WTC11 (cell line): ENCODE data around the gene CALN1. TPM values are rescaled to one million over a fixed set of nuclear protein-coding genes. Genes with fewer than 3 reads are reported as not detected.

Experiments used
- ATAC-seq: fragments of 200-7000 bp; cut with Tn5 transposase; 2 replicates; pipeline ENCODE4 v1.10.0; 2021; ENCODE audit warnings: mild to moderate bottlenecking, moderate library complexity
- CTCF ChIA-PET: fragments of 300-600 bp; sonication (Branson Sonifier 250); formaldehyde crosslinking; loops from one replicate; lab custom pipeline; 2021; ENCODE audit warnings: antibody characterized with exemption; lab: Charles Lee
- POLR2A ChIA-PET: fragments of 350-600 bp; sonication (Branson Sonifier 250); formaldehyde crosslinking; loops from one replicate; lab custom pipeline; 2021; ENCODE audit warnings: antibody characterized with exemption; lab: Charles Lee
- DNase-seq: peaks from one replicate; pipeline ENCODE4 v3.0.0; 2021; ENCODE audit warnings: low spot score
- H3K27ac Mint-ChIP-seq: 2 replicates; pipeline ENCODE4 v1.8.0; 2021; ENCODE audit warnings: mixed read lengths
- H3K27me3 Mint-ChIP-seq: 2 replicates; pipeline ENCODE4 v1.8.0; 2021; ENCODE audit warnings: low read depth, mild to moderate bottlenecking, moderate library complexity, mixed read lengths
- H3K36me3 Mint-ChIP-seq: 2 replicates; pipeline ENCODE4 v1.8.0; 2021; ENCODE audit warnings: mixed read lengths
- H3K4me1 Mint-ChIP-seq: 2 replicates; pipeline ENCODE4 v1.8.0; 2022; ENCODE audit warnings: mixed read lengths
- H3K4me3 Mint-ChIP-seq: 2 replicates; pipeline ENCODE4 v1.8.0; 2021; ENCODE audit warnings: mild to moderate bottlenecking, moderate library complexity, mixed read lengths
- H3K9me3 Mint-ChIP-seq: 2 replicates; pipeline ENCODE4 v1.8.0; 2021; ENCODE audit warnings: mixed read lengths
- ATF2 ChIP-seq: sonication (generic); formaldehyde crosslinking; IDR thresholded peaks from 2 replicates; pipeline ENCODE4 v1.8.1; 2022; ENCODE audit warnings: low read depth, missing genetic modification reagents, borderline replicate concordance
- ATF3 ChIP-seq: sonication (generic); formaldehyde crosslinking; conservative IDR thresholded peaks from 2 replicates; pipeline ENCODE4 v1.8.1; 2022; ENCODE audit warnings: mild to moderate bottlenecking, missing genetic modification reagents
- CREB1 ChIP-seq: sonication (generic); formaldehyde crosslinking; IDR thresholded peaks from 2 replicates; pipeline ENCODE4 v1.8.0; 2023; ENCODE audit warnings: mild to moderate bottlenecking, missing genetic modification reagents
- ELF4 ChIP-seq: sonication (generic); formaldehyde crosslinking; IDR thresholded peaks from 2 replicates; pipeline ENCODE4 v1.8.1; 2022; ENCODE audit warnings: low read depth, mild to moderate bottlenecking, moderate library complexity, missing genetic modification reagents
- ETV6 ChIP-seq: sonication (generic); formaldehyde crosslinking; IDR thresholded peaks from 2 replicates; pipeline ENCODE4 v1.8.1; 2022; ENCODE audit warnings: mild to moderate bottlenecking, missing genetic modification reagents
- GABPB1 ChIP-seq: sonication (generic); formaldehyde crosslinking; IDR thresholded peaks from 2 replicates; pipeline ENCODE4 v1.8.1; 2023; ENCODE audit warnings: mild to moderate bottlenecking, missing genetic modification reagents
- GTF2I ChIP-seq: fragments of 250-450 bp; sonication (Bioruptor Pico); conservative IDR thresholded peaks from 2 replicates; pipeline ENCODE4 v1.4.0; 2021; ENCODE audit warnings: mild to moderate bottlenecking
- MXD4 ChIP-seq: fragments of 250-450 bp; sonication (Bioruptor Pico); IDR thresholded peaks from 2 replicates; pipeline ENCODE4 v1.8.0; 2021; ENCODE audit warnings: mild to moderate bottlenecking, moderate library complexity, borderline replicate concordance
- MYBL2 ChIP-seq: sonication (generic); formaldehyde crosslinking; IDR thresholded peaks from 2 replicates; pipeline ENCODE4 v1.8.1; 2023; ENCODE audit warnings: mild to moderate bottlenecking, moderate library complexity, missing genetic modification reagents
- NFE2L1 ChIP-seq: sonication (generic); formaldehyde crosslinking; IDR thresholded peaks from 2 replicates; pipeline ENCODE4 v1.8.1; 2023; ENCODE audit warnings: missing genetic modification reagents
- NFYB ChIP-seq: sonication (generic); formaldehyde crosslinking; conservative IDR thresholded peaks from 2 replicates; pipeline ENCODE4 v1.8.0; 2022; ENCODE audit warnings: low read depth, missing genetic modification reagents
- SMAD3 ChIP-seq: sonication (generic); formaldehyde crosslinking; IDR thresholded peaks from 2 replicates; pipeline ENCODE4 v1.8.0; 2022; ENCODE audit warnings: missing genetic modification reagents, mild to moderate bottlenecking, borderline replicate concordance
- TEAD1 ChIP-seq: sonication (generic); formaldehyde crosslinking; IDR thresholded peaks from 2 replicates; pipeline ENCODE4 v1.8.0; 2022; ENCODE audit warnings: mild to moderate bottlenecking, missing genetic modification reagents
- ZNF232 ChIP-seq: sonication (generic); formaldehyde crosslinking; IDR thresholded peaks from 2 replicates; pipeline ENCODE4 v1.8.0; 2022; ENCODE audit warnings: mild to moderate bottlenecking, missing genetic modification reagents
- ZNF263 ChIP-seq: sonication (generic); formaldehyde crosslinking; IDR thresholded peaks from 2 replicates; pipeline ENCODE4 v1.8.1; 2022; ENCODE audit warnings: low read depth, mild to moderate bottlenecking, moderate library complexity, missing genetic modification reagents
- ZNF416 ChIP-seq: fragments of 250-450 bp; sonication (Bioruptor Pico); IDR thresholded peaks from 2 replicates; pipeline ENCODE4 v1.9.0; 2021; ENCODE audit warnings: mild to moderate bottlenecking, inconsistent platforms
- ZNF512 ChIP-seq: sonication (generic); formaldehyde crosslinking; IDR thresholded peaks from 2 replicates; pipeline ENCODE4 v1.8.1; 2022; ENCODE audit warnings: missing genetic modification reagents, borderline replicate concordance
- total RNA-seq: library from RNA; stranded (reverse); gene quantifications from 3 replicates; pipeline ENCODE4 v1.2.3, GENCODE V29; 2021
- TF ChIP-seq, protein P1 (sequence below): sonication (generic); formaldehyde crosslinking; IDR thresholded peaks from 2 replicates; pipeline ENCODE4 v1.8.0; 2022; ENCODE audit warnings: mild to moderate bottlenecking, missing genetic modification reagents
- TF ChIP-seq, protein P2 (sequence below): sonication (generic); formaldehyde crosslinking; IDR thresholded peaks from 2 replicates; pipeline ENCODE4 v1.8.1; 2022; ENCODE audit warnings: low read depth, mild to moderate bottlenecking, moderate library complexity, missing genetic modification reagents, borderline replicate concordance
- TF ChIP-seq, protein P3 (sequence below): sonication (generic); formaldehyde crosslinking; IDR thresholded peaks from 2 replicates; pipeline ENCODE4 v1.8.0; 2023; ENCODE audit warnings: missing genetic modification reagents, mild to moderate bottlenecking, borderline replicate concordance

CALN1 gene
- total RNA-seq, 1 experiment from 2014 or later = 10.5 TPM

GRCh38 chr7:71984348-71984747 lies 427.8 kb downstream of the CALN1 start:
- DNase-seq (no peak), ATAC-seq (no peak)
- H3K9me3 Mint-ChIP-seq = peaks cover 1% of the 10 kb centered on the region; the same call in 1 of the 2 replicates
- no peaks in the 10 kb centered on the region for H3K36me3 Mint-ChIP-seq
- peaks cover 10% of the 10 kb centered on the region; the same call in 1 of the 2 replicates for H3K4me1 Mint-ChIP-seq
- TF ChIP-seq NFYB (CRISPR knock-in tag) (no peak), TEAD1 (no peak), NFE2L1 (CRISPR knock-in tag) (no peak), GTF2I (no peak)
- H3K27ac Mint-ChIP-seq = no peak overlapping the region
- POLR2A ChIA-PET = no interaction called here
- CTCF ChIA-PET = no interaction called here
- no peak overlapping the region for H3K4me3 Mint-ChIP-seq
- H3K27me3 Mint-ChIP-seq = no peaks in the 10 kb centered on the region; the same call in 1 of the 2 replicates

DNA sequence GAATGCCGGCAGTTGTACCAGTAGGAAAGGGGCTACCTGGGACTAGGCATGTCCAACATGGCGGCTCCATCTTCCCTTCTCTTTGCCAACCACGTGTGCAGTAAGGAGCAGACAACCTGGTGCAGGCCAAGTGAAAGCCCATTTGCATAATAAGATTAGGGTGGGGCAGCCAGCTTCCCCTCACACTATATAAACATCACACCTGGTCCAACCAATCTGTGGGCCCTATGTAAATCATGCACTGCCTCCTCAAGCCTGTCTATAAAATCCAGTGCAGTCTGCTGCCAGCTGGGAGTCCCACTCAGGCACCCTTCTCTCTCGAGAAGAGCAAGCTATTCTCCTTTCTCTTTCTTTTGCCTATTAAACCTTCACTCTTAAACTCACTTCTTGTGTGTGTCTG lies 429.3 kb downstream of the CALN1 start:
- H3K4me1 Mint-ChIP-seq = peaks cover 7% of the 10 kb centered on the region; the same call in 1 of the 2 replicates
- DNase-seq = no peak
- CTCF ChIA-PET = interaction anchor here (1.3 kb wide), 1 partner anchor 231 kb away, joined by 3 read pairs; no protein-coding TSS in a partner anchor

GRCh38 chr7:71976645-71977044 lies 435.5 kb downstream of the CALN1 start:
- DNase-seq (no peak), ATAC-seq (no peak)
- Mint-ChIP-seq H3K36me3 (no peaks in the 10 kb centered on the region), H3K9me3 (peaks cover 10% of the 10 kb centered on the region), H3K27ac (no peak overlapping the region), H3K4me1 (no peaks in the 10 kb centered on the region), H3K4me3 (no peak overlapping the region), H3K27me3 (no peaks in the 10 kb centered on the region)
- POLR2A ChIA-PET = no interaction called here
- TF ChIP-seq, protein P1, sequence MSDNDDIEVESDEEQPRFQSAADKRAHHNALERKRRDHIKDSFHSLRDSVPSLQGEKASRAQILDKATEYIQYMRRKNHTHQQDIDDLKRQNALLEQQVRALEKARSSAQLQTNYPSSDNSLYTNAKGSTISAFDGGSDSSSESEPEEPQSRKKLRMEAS = no peak
- no peak for TF ChIP-seq ZNF512 (CRISPR knock-in tag)
- TF ChIP-seq ETV6 (CRISPR knock-in tag) = no peak
- no peak for TF ChIP-seq MXD4 (CRISPR knock-in tag)
- TF ChIP-seq ATF3 (CRISPR knock-in tag) = no peak
- no peak for TF ChIP-seq ZNF416 (CRISPR knock-in tag)
- TF ChIP-seq, all 79 proteins: peak for 0
- CTCF ChIA-PET = no interaction called here

More for the DNA sequence above, 429.3 kb downstream of the CALN1 start:
- H3K36me3 Mint-ChIP-seq = no peaks in the 10 kb centered on the region
- no peaks in the 10 kb centered on the region; the same call in 1 of the 2 replicates for H3K27me3 Mint-ChIP-seq
- no peak overlapping the region for H3K27ac Mint-ChIP-seq
- POLR2A ChIA-PET = no interaction called here
- H3K4me3 Mint-ChIP-seq = no peak overlapping the region
- H3K9me3 Mint-ChIP-seq = peaks cover 10% of the 10 kb centered on the region
- no peak for ATAC-seq
- TF ChIP-seq MYBL2 (CRISPR knock-in tag) = no peak

GRCh38 chr7:71974611-71975010 lies 437.5 kb downstream of the CALN1 start:
- DNase-seq (no peak), ATAC-seq (no peak)
- Mint-ChIP-seq H3K4me3 (no peak overlapping the region), H3K27ac (0 out of 2 replicates have a peak overlapping the region, but pooled peaks have one; percentile 12), H3K27me3 (no peaks in the 10 kb centered on the region), H3K36me3 (no peaks in the 10 kb centered on the region), H3K9me3 (peaks cover 10% of the 10 kb centered on the region), H3K4me1 (no peaks in the 10 kb centered on the region)
- POLR2A ChIA-PET = no interaction called here
- CTCF ChIA-PET = no interaction called here
- TF ChIP-seq SMAD3 (CRISPR knock-in tag) (no peak), CREB1 (CRISPR knock-in tag) (no peak), ELF4 (CRISPR knock-in tag) (no peak), ZNF232 (no peak), ZNF263 (CRISPR knock-in tag) (no peak), ATF2 (no peak), ETV6 (CRISPR knock-in tag) (no peak), GABPB1 (CRISPR knock-in tag) (no peak)
- TF ChIP-seq, protein P2, sequence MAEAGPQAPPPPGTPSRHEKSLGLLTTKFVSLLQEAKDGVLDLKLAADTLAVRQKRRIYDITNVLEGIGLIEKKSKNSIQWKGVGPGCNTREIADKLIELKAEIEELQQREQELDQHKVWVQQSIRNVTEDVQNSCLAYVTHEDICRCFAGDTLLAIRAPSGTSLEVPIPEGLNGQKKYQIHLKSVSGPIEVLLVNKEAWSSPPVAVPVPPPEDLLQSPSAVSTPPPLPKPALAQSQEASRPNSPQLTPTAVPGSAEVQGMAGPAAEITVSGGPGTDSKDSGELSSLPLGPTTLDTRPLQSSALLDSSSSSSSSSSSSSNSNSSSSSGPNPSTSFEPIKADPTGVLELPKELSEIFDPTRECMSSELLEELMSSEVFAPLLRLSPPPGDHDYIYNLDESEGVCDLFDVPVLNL (CRISPR knock-in tag) = no peak
- TF ChIP-seq, protein P3, sequence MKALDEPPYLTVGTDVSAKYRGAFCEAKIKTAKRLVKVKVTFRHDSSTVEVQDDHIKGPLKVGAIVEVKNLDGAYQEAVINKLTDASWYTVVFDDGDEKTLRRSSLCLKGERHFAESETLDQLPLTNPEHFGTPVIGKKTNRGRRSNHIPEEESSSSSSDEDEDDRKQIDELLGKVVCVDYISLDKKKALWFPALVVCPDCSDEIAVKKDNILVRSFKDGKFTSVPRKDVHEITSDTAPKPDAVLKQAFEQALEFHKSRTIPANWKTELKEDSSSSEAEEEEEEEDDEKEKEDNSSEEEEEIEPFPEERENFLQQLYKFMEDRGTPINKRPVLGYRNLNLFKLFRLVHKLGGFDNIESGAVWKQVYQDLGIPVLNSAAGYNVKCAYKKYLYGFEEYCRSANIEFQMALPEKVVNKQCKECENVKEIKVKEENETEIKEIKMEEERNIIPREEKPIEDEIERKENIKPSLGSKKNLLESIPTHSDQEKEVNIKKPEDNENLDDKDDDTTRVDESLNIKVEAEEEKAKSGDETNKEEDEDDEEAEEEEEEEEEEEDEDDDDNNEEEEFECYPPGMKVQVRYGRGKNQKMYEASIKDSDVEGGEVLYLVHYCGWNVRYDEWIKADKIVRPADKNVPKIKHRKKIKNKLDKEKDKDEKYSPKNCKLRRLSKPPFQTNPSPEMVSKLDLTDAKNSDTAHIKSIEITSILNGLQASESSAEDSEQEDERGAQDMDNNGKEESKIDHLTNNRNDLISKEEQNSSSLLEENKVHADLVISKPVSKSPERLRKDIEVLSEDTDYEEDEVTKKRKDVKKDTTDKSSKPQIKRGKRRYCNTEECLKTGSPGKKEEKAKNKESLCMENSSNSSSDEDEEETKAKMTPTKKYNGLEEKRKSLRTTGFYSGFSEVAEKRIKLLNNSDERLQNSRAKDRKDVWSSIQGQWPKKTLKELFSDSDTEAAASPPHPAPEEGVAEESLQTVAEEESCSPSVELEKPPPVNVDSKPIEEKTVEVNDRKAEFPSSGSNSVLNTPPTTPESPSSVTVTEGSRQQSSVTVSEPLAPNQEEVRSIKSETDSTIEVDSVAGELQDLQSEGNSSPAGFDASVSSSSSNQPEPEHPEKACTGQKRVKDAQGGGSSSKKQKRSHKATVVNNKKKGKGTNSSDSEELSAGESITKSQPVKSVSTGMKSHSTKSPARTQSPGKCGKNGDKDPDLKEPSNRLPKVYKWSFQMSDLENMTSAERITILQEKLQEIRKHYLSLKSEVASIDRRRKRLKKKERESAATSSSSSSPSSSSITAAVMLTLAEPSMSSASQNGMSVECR (CRISPR knock-in tag) = no peak
